Measurements from ENCODE around the gene BCL11A.

BCL11A gene

DNA sequence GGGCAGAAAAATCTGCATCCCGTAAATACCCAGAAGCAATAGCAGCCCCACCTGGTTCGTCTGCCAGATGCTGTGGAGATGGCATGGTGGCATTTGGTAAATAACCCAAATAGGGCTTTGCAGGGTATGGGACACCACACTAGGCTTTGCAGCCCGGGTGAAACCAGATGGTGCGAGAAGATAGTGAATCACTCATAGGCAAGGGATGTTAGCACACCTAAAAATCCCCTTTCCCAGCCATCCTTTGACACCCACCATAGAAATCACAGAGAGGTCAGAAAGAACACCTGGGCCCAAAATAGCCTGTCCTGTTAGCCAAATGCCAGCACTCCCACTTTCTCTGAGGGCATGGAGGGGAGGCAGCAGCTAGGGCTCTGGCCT, 47.6 kb downstream of the BCL11A start:
- DNase-seq (ENCODE audit: low read depth in 2 of 2), result no peak

DNA sequence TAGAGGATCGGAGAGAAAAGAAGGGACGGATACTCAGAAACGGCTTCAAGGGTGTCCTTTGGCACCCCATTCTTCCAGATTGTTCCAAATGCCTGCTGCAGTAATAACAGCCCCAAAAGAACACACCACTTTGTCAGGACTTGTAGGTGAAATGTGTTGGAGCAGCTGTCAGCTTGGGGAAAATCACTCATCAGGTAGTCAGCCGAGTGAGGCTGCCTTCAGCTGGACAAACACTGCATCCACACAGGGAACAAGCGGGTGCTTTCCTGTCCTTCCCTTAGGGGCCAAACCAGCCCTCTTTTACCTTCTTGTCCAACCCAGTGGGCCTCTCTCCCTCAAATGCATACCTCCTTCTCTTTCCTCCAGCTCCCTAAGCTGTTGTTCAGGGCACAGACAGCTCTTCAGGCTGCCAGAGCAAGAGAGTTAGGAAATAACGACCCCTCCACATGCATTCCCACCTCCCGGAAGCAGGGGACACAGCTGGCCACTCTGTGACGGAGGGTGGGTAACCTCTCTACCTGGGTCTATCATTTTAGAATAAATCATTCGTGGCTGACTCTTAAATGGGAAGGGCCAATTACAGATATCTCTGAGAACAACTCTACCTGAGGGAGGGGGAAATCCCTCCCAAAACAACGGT, 48.1 kb downstream of the BCL11A start:
- no peak for DNase-seq (ENCODE audit: low read depth in 2 of 2)

DNA sequence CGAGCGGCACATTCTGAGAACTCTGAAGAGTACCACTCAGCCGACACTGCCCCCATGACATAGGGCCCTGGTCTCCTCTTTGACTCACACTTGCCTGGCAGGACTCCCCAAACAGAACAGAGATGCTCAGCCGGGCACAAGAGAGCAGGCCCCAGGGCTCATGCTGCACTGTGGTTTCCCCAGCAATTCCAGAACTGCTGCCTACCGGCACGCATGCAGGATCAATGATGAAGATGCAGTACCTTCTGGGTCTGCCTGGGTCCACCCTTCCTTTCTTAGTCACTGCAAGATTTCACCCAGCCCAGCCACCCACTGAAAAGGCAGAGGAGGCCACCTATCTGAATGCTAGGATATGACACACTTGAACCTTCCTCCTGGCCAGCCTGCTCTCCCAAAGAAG, 49.4 kb downstream of the BCL11A start:
- DNase-seq (ENCODE audit: low read depth in 2 of 2), result no peak

DNA sequence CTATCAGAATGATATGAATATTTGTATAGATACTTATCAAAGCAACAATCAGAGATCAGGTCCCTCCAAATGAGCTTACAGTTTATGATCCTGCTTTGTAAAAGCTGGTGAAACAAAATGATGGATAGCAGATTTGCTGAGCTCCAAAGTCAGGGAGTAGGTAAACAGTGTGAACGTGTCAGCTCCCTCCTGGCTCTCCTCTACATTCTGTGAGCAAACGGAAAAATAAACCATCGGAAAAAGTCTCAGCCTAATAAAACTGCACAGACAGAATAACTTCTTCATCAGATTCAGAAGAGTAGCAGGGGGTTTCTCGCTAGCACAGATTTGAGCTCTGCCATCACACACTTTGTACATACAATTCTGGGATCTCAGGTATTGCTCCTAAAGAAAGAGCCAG, 51.3 kb downstream of the BCL11A start:
- no peak for DNase-seq (ENCODE audit: low read depth in 2 of 2)

DNA sequence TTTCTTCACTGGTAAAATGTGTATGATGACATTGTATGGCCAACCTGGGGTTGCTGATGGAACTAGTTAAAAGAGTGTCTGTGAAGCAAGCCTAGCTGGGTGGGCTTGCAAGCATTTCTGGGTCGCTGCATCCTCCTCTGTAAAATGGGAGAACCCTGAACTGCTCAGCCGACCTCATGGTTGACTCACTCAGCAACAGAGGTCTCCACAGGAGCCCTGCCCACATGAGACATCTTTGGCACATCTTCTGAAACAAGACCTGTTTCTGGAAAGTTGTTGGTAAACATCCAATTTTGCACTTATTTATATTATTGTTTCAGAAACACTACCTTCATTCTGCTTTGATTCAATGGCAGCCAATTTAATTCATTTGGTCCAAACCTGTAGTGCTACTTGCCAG, 52.6 kb downstream of the BCL11A start:
- no peak for DNase-seq (ENCODE audit: low read depth in 2 of 2)

DNA sequence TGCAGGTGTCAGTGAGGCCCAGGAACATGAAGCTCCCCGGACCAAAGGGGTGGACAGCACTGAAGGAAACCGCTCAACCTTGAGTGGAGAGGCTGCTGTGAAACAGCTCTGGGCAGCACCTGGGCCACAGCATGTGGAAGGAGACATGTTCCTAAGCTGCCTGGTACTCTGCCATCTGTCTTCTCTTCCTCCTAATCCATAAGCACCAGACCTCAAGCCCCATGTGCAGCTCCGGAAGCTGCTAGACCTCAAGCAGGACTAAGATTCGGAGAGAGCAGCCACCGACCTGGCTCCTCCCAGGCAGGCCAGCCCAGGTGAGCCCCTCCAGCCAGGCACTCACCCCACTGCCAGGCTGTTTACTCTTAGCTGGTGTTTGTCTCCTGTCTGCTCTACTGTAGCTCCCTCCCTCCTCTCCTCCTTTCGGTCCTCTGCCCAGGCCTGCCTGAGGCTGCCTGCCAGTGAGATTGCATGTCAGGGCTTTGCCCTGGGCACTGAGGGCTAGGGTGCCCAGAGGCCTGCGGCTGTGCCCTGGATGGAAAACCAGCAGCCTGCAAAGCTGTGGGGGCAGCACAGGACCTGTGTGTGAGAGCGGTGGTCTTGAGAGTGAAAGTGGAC, 53.7 kb downstream of the BCL11A start:
- no peak for DNase-seq (ENCODE audit: low read depth in 2 of 2)

DNA sequence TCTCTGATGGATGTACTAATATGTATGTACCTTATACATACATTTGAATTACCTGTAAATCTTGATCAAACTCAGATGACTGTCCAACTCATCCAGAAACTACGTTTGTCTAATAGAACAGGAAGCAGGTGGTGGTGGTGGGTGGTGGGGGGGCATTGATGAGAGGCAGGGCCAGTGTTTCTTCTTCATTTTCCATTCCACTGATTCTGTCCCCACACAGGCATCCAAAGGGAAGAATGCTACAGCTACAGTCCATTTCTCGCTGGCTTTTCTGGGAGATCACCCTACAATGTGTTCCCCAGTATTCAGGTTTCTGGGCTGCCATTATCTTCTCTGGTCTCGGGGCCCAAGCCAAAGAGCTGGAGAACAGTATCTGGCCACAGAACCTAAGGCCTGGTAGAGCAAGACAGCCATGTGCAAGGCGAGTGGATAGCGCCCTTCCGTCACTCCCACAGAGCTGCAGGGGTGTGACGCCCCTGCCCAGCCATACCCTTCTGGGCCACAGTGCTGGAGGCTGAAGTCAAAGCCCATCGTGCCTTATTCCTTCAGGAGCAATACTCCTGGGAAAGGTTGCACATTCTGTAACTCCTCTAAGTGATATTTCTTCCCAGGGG, 54.5 kb downstream of the BCL11A start:
- no peak for DNase-seq (ENCODE audit: low read depth in 2 of 2)

DNA sequence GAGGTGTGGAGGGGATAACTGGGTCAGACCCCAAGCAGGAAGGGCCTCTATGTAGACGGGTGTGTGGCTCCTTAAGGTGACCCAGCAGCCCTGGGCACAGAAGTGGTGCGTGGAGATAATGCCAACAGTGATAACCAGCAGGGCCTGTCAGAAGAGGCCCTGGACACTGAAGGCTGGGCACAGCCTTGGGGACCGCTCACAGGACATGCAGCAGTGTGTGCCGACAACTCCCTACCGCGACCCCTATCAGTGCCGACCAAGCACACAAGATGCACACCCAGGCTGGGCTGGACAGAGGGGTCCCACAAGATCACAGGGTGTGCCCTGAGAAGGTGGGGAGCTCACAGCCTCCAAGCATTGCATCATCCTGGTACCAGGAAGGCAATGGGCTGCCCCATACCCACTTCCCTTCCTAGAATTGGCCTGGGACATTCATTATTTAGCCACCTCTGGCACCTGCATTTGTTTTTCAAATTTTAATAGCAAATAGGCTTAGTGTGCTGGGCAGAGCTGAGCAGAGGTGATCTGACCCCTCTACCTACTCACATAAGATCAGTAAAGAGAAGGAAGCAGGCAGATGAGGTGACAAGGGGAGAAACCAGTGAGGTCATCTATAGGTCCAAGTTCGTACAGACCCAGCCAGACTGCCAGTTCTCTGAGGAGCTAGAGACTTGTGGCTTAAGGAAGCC, 55.2 kb downstream of the BCL11A start:
- DNase-seq (ENCODE audit: low read depth in 2 of 2), result no peak

DNA sequence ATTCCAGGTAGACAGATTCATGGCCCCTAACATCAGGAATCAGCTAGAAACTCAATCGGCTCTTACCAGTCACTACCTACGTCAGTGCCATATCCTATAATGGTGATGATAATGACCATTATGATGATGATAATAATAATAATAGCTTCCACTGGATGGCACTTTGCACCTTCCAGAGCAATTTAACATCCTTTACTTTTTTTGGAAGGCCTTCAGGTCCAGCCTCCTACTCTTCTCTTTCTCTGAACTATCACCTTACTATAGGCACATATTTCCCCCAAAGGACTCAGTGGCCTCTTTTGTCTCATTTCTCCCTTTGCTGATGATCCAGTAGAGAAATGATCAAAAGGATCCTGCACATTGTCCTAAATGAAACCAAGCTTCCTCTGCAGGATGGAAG, 56.0 kb downstream of the BCL11A start:
- no peak for DNase-seq (ENCODE audit: low read depth in 2 of 2)

DNA sequence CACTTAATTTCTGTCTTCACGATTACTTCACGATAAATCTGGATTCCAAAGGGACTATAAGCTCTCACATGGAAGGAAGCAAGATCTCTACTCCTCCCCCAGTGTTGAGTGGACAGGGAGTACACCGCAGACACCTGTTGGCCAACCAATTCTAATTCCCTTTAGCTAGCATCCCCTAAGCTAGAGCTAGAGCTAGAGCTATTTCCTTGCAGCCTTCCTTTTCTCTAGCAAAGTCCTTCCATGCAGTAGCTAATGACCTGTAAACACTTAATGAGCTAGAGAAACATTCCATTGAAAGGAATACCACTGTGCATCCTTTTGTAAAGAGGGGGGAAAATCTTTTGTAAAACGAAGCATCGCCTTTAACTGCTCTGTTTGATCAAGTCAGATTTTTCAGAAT, 56.5 kb downstream of the BCL11A start:
- no peak for DNase-seq (ENCODE audit: low read depth in 2 of 2)

DNA sequence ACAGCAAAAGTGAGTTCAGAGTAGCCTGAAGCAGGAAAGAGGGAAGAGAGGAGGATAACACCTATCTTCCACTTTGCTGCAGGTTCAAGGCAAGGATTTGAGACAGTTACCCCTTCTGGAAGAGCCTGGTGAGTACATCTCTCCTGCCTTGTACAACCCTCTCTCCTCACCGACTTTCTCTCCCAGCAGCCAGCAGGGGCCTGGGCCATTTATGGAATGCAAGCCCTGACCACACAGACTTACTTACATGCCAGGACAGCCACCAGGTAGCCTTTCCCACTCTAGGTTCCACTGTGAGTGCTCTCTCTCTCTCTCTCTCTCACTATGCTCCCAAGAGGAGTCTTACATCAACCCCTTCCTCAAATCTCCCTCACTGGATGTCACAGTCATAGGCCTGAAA, 57.0 kb downstream of the BCL11A start:
- DNase-seq (ENCODE audit: low read depth in 2 of 2), result no peak

DNA sequence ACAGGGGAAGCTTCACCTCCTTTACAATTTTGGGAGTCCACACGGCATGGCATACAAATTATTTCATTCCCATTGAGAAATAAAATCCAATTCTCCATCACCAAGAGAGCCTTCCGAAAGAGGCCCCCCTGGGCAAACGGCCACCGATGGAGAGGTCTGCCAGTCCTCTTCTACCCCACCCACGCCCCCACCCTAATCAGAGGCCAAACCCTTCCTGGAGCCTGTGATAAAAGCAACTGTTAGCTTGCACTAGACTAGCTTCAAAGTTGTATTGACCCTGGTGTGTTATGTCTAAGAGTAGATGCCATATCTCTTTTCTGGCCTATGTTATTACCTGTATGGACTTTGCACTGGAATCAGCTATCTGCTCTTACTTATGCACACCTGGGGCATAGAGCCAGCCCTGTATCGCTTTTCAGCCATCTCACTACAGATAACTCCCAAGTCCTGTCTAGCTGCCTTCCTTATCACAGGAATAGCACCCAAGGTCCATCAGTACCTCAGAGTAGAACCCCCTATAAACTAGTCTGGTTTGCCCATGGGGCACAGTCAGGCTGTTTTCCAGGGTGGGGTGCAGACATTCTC, 58.3 kb downstream of the BCL11A start:
- no peak for DNase-seq (ENCODE audit: low read depth in 2 of 2)

DNA sequence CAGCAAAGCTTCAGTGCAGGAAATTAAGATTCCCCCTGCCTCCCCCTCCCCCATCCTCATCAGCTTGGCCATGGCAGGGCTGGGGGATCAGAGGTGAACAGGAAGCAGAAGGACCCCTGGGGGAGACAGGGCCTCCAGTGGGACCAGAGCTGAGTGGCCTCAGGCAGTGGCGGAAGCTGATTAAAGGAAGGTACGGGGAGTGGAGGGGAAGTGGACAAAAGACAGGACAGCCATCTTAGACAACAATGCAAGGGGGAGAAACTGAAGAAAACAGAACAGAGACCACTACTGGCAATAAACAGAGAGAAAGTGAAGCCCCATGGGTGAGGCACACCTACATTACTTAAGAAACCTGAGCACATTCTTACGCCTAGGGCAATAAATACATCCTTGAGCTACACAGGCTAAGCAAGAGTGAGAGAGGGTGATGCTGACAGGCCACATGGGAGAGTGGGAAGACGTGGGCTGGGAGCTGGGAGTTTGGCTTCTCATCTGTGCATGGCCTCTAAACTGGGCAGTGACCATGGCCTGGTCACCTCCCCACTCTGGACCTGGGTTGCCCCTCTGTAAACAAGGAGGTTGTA, 59.6 kb downstream of the BCL11A start:
- DNase-seq (ENCODE audit: low read depth in 2 of 2), result no peak

DNA sequence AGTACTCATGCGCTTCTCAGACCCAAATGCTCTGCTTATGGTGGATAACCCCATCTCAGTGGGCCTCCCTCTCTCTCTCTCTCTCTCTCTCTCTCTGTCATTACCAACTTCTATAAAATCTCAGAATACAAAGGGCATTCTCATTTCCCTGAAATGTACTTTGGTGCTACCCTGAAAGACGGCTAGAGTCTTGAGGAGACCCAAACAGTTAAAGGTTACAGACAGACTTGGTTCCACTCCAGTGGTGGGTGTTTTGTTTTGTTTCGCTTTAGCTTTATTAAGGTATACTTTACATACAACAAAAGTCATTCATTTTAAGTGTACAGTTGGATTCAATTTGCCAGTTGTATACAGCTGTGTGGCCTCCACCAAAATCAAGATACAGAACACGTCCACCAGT, 60.9 kb downstream of the BCL11A start:
- no peak for DNase-seq (ENCODE audit: low read depth in 2 of 2)

DNA sequence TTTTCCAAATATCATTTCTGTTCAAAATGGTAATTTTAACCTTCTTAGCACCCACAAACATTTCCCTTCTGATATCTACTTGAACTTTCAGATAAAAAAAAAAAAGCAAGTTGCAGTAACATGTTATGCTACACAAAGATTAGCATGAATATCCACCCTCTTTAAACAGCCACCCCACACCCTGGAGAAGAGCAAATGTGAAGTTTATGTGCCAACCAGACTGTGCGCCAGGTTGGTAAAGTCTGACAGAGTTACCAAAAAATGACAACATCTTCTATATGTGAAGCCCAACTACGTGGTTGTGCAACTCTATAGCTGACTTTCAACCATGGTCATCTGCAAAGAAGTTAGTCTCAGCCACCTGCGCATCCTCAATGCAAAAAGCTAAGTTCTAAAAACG, 62.6 kb downstream of the BCL11A start:
- no peak for DNase-seq (ENCODE audit: low read depth in 2 of 2)

DNA sequence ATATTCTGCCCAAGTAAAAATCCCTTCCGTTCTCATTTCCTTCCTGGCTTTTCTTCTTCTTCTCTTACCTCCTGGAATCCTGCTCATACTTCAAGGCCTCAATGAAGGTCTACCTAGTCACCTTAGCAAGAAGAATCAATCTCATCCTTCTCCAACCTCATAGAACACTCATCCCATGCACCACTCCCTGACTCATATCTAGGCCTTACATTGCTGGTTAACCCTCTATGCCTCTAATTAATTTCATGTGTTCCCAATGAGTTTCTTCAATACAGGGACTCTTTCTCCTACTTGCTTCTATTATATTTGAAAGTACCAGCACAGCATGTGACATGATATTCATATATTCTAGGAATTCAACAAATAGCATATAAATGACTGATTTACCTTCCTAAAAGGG, 63.0 kb downstream of the BCL11A start:
- DNase-seq (ENCODE audit: low read depth in 2 of 2), result no peak

DNA sequence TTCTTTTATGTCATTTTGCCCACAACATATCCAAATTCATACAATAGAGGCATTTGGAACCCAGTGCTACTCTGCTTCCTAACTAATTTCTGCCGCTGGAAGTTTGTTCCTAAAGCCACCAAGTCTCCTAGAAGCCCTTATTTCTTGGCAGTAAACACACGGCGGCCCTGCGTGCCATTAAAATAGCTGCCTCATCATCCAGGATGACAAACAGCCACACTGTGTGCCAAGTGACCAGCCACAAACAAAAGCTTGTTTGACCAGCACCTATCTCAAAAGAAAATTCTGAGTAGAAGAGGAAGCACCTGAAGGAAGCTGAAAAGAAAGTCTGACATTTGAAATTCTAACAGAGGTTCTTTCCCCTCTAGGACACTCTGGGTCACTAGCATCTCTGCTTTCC, 64.2 kb downstream of the BCL11A start:
- DNase-seq (ENCODE audit: low read depth in 2 of 2), result no peak

DNA sequence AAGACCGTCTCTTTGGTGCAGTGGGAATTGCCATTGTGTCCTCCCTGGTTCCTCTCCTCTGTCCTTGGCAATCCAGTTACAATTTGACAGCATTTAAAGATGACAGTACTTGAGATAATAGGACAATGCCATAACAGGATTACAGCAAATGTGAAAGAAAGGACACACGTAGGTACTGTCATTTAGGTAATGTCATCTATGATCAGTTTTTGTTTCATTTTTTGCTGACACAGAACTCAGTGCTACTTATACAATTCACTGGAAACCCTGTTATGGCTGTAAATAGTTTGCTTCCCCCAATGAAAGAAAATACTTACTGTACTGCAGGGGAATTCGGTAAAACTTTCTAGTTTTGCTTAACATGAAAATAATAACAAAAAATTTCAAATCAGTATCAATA, 65.2 kb downstream of the BCL11A start:
- DNase-seq (ENCODE audit: low read depth in 2 of 2), result no peak

DNA sequence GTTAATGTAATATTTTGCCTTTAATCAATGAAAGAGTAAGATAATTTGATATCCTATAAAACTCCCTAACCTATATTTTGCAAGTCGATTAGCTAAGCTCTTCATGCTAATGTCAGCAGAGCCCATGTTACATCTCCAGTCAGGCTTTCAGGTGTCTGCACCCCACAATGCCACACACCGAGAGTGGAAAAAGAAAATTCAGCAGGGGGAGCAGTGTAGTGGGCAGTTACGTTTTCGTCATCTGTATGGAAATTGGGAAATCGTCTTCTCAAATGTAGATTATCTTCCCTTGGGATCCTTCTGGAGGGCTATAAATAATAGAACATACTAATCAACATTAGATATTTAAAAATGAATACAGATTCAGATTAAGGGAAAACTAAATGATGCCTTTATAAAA, 66.3 kb downstream of the BCL11A start:
- no peak for DNase-seq (ENCODE audit: low read depth in 2 of 2)

DNA sequence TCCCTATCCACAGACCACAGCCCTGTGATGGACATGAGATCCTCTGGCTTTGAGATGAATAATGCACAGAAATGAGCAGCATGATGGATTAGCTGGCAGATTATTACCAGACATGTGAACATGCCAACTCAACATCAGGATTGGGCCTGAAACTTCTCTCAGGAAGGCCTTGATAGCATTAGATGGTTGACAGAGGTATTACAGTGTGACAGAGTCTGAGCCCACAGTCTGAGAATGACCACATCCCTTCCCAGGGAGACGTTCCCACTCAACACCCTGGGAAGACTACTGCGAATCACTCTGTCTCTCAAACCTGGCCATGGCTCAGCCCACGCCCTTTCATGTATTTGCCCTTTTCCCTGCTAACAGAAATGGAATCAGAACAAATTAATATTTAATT, 66.9 kb downstream of the BCL11A start:
- DNase-seq (ENCODE audit: low read depth in 2 of 2), result no peak

DNA sequence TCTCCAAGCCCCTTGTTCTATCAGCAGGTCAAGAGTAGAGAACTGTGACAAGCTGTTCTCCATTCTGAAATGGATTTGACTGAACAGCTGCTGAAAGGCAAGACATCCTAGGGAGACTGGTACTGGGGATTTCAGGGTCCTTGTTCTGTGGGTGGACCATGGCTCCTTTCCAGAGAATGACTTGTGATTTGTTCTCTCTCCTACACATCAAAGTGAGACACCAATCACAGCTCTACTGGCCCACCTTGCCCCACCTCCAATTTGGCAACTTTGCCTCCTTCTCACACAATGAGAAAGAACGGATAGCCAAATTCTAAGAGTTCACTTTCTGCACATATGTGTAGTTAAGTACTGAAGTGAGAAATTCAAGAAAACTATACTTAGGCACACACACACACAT, 67.4 kb downstream of the BCL11A start:
- DNase-seq (ENCODE audit: low read depth in 2 of 2), result no peak

DNA sequence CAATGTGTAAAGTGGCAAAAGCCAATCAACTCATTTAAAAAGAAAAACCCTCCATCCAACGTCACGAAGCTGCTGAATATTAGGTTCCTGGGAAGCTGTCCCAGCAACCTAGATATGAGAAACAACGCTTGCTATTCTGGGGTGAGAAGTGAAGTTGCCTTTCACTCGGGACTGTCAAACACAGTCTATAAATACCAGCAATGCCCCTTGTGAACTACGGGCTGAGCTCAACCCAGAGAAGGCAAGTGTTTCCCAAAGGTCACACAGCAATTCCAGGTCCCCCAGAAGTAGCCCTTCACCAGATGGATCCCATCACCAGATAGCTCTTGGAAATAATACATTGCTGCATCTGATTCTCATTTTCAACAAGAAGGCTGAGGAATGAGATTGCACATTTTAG, 67.9 kb downstream of the BCL11A start:
- no peak for DNase-seq (ENCODE audit: low read depth in 2 of 2)
